NCI-H526 (cell line): ENCODE measurements around the gene KCTD20.
A peak's percentile ranks its signal among the peaks of the same experiment; 100 is the strongest.
"Not testable (repeated sequence)": the region's sequence is repeated elsewhere in the genome, so short reads cannot be mapped to it uniquely, and the experiment has no call there.

Experiments used
- DNase-seq, 2 experiments: peaks; one replicate each; lab custom pipeline; 2025; lab: John Stamatoyannopoulos, UW

Gene KCTD20

GRCh38 chr6:36444470-36444869 lies 1.7 kb downstream of the KCTD20 start:
- peak in 1 of 2 experiments; percentile 28 for DNase-seq

GRCh38 chr6:36445621-36446020 lies 2.8 kb downstream of the KCTD20 start:
- no peak for DNase-seq

- not testable (repeated sequence) for DNase-seq
Measured at GRCh38 chr6:36449173-36449572, 6.4 kb downstream of the KCTD20 start.

GRCh38 chr6:36452897-36453296 lies 10.1 kb downstream of the KCTD20 start:
- DNase-seq: not testable (repeated sequence)

- no peak for DNase-seq
Measured at GRCh38 chr6:36455486-36456027, 12.8 kb downstream of the KCTD20 start.

GRCh38 chr6:36459501-36459900 lies 16.7 kb downstream of the KCTD20 start:
- DNase-seq: no peak

GRCh38 chr6:36460916-36461315 lies 18.1 kb downstream of the KCTD20 start:
- DNase-seq: no peak

- DNase-seq: no peak
Measured at GRCh38 chr6:36461646-36462045, 18.8 kb downstream of the KCTD20 start.

GRCh38 chr6:36463676-36464075 lies 20.9 kb downstream of the KCTD20 start:
- no peak for DNase-seq

GRCh38 chr6:36464233-36464632 lies 21.4 kb downstream of the KCTD20 start:
- DNase-seq: no peak

GRCh38 chr6:36467625-36468024 lies 24.8 kb downstream of the KCTD20 start:
- DNase-seq: no peak

- DNase-seq: no peak
Measured at GRCh38 chr6:36469148-36469661, 26.4 kb downstream of the KCTD20 start.

- DNase-seq: no peak
Measured at GRCh38 chr6:36469946-36470345, 27.1 kb downstream of the KCTD20 start.

- DNase-seq: no peak
Measured at GRCh38 chr6:36478051-36478526, 35.3 kb downstream of the KCTD20 start.

GRCh38 chr6:36479256-36479655 lies 36.5 kb downstream of the KCTD20 start:
- no peak for DNase-seq

GRCh38 chr6:36483326-36483725 lies 40.5 kb downstream of the KCTD20 start:
- DNase-seq: not testable (repeated sequence)

GRCh38 chr6:36484736-36485135 lies 41.9 kb downstream of the KCTD20 start:
- no peak for DNase-seq

- no peak for DNase-seq
Measured at GRCh38 chr6:36487698-36488097, 44.9 kb downstream of the KCTD20 start.

GRCh38 chr6:36488221-36488620 lies 45.4 kb downstream of the KCTD20 start:
- no peak for DNase-seq

- DNase-seq: no peak
Measured at GRCh38 chr6:36489426-36489825, 46.6 kb downstream of the KCTD20 start.

GRCh38 chr6:36491378-36491965 lies 48.7 kb downstream of the KCTD20 start:
- DNase-seq: no peak

GRCh38 chr6:36492092-36492491 lies 49.3 kb downstream of the KCTD20 start:
- DNase-seq: no peak

GRCh38 chr6:36492621-36493020 lies 49.8 kb downstream of the KCTD20 start:
- no peak for DNase-seq

GRCh38 chr6:36493319-36493718 lies 50.5 kb downstream of the KCTD20 start:
- DNase-seq: no peak
